Upper lobe of left lung (tissue), 4 donors: ENCODE results near the gene TM4SF4.

Experiments
- CTCF ChIP-seq, 6 experiments: fragments of 450-650 bp in 4 of 6; fragments of 200-600 bp in 2 of 6; sonication (generic) in 2 of 6; IDR thresholded peaks; one replicate each; pipeline ENCODE4 v1.5.1; 2016 to 2019; ENCODE audit warnings: antibody characterized with exemption in 6 of 6
- POLR2A ChIP-seq, 4 donors: fragments of 450-650 bp; IDR thresholded peaks; one replicate each; pipeline ENCODE4 v1.5.1; 2016 to 2017; ENCODE audit warnings: antibody characterized with exemption in 4 of 4, mild to moderate bottlenecking in 2 of 4
- POLR2AphosphoS5 ChIP-seq, 2 donors: sonication (generic); formaldehyde crosslinking; IDR thresholded peaks; one replicate each; pipeline ENCODE4 v1.5.1; 2017; ENCODE audit warnings: antibody characterized with exemption in 2 of 2

DNA sequence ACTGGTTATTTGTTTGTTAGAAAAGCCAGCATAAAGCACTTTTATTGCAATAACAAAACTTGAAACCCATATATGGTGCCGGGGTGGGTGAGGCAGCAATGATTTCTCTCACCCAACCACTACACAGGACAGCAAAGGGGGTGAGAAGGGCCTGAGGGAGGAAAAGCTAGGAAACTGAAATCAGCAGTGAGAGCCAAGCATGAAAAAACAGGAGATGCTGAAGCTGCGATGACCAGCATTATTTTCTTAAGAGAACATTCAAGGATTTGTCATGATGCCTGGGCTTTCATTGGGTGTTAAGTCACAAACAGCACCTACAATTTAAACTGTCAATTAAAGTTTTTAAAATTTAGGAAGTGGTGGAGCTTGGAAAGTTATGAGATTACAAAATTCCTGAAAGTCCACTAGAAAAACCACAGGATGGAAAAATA, 11.9 kb upstream of the TM4SF4 start:
- no peak for TF ChIP-seq CTCF (IDR thresholded peaks at IDR 0.05)
- no peak for TF ChIP-seq POLR2A (IDR thresholded peaks at IDR 0.05)
- TF ChIP-seq POLR2AphosphoS5 (IDR thresholded peaks at IDR 0.05), result no peak
